Activated CD8-positive, alpha-beta memory T cell treated with anti-CD3 and anti-CD28 coated beads, Interleukin-2, amount 10 ng/mL, durations not matched to agents 7 days and 5 days (primary cell): ENCODE data around the gene NOTUM. TPM values are rescaled to one million over a fixed set of nuclear protein-coding genes. Genes with fewer than 3 reads are reported as not detected.
"Not testable (repeated sequence)": the region's sequence is repeated elsewhere in the genome, so short reads cannot be mapped to it uniquely, and the experiment has no call there.

ENCODE experiments used
- ATAC-seq: fragments of 150-1000 bp; cut with Tn5 transposase; one replicate; pipeline ENCODE4 v1.10.0; 2021; ENCODE audit warnings: moderate library complexity
- CTCF ChIA-PET: fragments of 350-600 bp; sonication (Branson Sonifier 250); formaldehyde crosslinking; loops from one replicate; lab custom pipeline; 2021; ENCODE audit warnings: antibody characterized with exemption; lab: Charles Lee
- DNase-seq: peaks from one replicate; pipeline ENCODE4 v3.0.0-alpha.2; 2020
- H3K27ac Mint-ChIP-seq: one replicate; pipeline ENCODE4 v1.8.0; 2021; ENCODE audit warnings: mild to moderate bottlenecking, mixed read lengths
- H3K27me3 Mint-ChIP-seq: one replicate; pipeline ENCODE4 v1.8.0; 2021; ENCODE audit warnings: mixed read lengths
- H3K36me3 Mint-ChIP-seq: one replicate; pipeline ENCODE4 v1.8.0; 2021; ENCODE audit warnings: mild to moderate bottlenecking, mixed read lengths
- H3K4me1 Mint-ChIP-seq: one replicate; pipeline ENCODE4 v1.8.0; 2021; ENCODE audit warnings: mixed read lengths
- H3K4me3 Mint-ChIP-seq: one replicate; pipeline ENCODE4 v1.8.0; 2021; ENCODE audit warnings: mild to moderate bottlenecking, moderate library complexity, mixed read lengths
- H3K9me3 Mint-ChIP-seq: one replicate; pipeline ENCODE4 v1.8.0; 2022; ENCODE audit warnings: low read depth, mixed read lengths
- total RNA-seq, 2 experiments: library from RNA; stranded (reverse); gene quantifications; one replicate each; pipeline ENCODE4 v1.2.3, GENCODE V29; 2021

The NOTUM gene
- total RNA-seq, 2 experiments from 2014 or later = 0.21 TPM; not detected in 1

DNA sequence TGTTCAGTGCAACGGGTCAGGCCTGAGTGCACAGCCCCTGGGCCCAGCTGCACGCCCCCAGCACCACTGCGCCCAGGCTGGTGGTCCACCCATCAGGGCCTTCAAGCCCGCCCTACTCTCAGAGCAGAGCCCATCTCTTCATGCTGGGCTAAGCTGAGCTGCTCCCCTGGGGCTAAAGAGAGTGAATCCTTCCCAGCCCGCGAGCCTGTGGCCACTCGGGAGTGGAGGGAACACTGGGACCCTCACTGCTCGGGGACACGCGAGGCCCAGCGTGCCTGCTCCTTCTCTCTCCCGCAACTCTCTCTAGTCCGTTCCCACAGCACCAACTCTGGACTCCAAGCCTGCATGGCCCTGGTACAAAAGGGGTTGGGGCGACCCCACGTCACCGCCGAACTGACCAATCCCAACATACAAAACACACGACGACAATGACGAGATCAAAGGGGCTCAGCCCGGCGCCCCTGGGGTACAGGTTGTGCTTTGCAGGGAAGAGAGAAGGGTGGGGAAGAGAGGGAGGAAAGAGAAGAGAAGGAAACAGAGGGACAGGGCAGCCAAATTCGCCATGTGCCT lies 38.9 kb downstream of the NOTUM start:
- Mint-ChIP-seq H3K27me3 (no peaks in the 10 kb centered on the region), H3K36me3 (peaks cover 4% of the 10 kb centered on the region), H3K4me3 (no peak overlapping the region), H3K4me1 (peaks cover 32% of the 10 kb centered on the region), H3K27ac (no peak overlapping the region), H3K9me3 (no peaks in the 10 kb centered on the region)
- no peak for DNase-seq
- ATAC-seq = no peak
- CTCF ChIA-PET = no interaction called here

DNA sequence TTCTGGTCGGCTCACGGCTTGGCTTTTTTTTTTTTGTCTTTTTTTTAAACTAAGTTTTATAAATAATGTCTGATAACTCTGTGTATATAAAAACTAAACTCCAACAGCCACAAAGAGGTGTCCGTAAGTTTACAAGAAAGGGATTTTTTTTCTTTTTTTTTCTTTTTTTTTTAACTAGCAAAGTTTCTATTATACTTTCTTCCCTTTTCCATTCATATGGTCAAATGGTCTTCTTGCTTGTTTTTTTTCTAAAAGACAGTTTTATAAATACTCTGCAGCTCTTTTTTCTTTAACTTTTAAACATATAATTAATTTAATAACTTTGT lies 39.5 kb downstream of the NOTUM start:
- CTCF ChIA-PET = no interaction called here
- H3K27ac Mint-ChIP-seq = no peak overlapping the region
- no peaks in the 10 kb centered on the region for H3K27me3 Mint-ChIP-seq
- H3K4me3 Mint-ChIP-seq = no peak overlapping the region
- H3K4me1 Mint-ChIP-seq = peaks cover 37% of the 10 kb centered on the region
- no peak for ATAC-seq
- no peak for DNase-seq
- peaks cover 6% of the 10 kb centered on the region for H3K36me3 Mint-ChIP-seq
- no peaks in the 10 kb centered on the region for H3K9me3 Mint-ChIP-seq

DNA sequence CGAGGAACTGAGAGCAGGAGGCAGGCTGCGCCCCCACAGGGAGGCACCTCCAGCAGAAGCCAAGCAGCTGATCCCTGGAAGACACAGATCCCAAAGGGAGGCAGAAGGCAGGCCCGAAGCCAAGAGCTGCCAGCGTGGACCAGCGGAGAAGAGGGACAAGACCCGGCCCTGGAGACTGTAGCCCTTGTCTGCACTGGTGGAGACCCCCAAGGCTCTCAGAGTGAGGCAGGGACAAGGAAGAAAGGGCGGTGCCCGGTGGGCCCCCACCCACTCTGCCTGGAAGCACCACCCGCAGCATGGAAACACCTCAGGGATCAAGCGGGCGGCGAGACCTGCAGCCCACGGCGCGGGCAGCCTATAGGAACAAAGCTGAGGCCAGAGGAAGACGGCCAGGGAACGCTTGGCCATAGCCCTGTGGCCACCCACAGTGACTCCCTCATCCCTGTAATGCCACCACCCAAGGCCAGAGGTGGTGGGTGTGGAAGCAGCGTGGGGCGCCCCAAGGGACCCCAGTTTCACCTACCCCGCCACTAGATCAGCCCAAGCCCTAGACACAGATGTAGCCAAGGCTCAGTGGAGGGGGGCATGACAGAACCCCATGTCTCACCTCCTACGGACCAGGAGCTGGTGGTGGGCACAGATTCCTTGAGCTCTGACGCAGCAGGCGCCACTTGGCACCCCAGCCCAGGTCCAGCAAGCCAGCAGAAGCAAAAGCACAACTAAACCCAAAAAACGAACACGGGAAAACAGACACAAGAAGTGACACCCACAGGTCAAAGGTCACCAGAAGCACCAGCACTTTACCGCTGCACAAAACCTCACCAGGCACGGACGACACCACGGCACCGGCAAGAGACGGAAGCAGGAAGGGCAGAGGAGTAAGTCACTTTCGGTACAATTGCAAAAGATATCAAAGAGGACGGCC lies 40.1 kb downstream of the NOTUM start:
- H3K27me3 Mint-ChIP-seq = no peaks in the 10 kb centered on the region
- CTCF ChIA-PET = no interaction called here
- H3K9me3 Mint-ChIP-seq = no peaks in the 10 kb centered on the region
- H3K4me3 Mint-ChIP-seq = no peak overlapping the region
- H3K36me3 Mint-ChIP-seq = peaks cover 9% of the 10 kb centered on the region
- DNase-seq (no peak), ATAC-seq (no peak)
- H3K4me1 Mint-ChIP-seq = peaks cover 35% of the 10 kb centered on the region
- no peak overlapping the region for H3K27ac Mint-ChIP-seq

DNA sequence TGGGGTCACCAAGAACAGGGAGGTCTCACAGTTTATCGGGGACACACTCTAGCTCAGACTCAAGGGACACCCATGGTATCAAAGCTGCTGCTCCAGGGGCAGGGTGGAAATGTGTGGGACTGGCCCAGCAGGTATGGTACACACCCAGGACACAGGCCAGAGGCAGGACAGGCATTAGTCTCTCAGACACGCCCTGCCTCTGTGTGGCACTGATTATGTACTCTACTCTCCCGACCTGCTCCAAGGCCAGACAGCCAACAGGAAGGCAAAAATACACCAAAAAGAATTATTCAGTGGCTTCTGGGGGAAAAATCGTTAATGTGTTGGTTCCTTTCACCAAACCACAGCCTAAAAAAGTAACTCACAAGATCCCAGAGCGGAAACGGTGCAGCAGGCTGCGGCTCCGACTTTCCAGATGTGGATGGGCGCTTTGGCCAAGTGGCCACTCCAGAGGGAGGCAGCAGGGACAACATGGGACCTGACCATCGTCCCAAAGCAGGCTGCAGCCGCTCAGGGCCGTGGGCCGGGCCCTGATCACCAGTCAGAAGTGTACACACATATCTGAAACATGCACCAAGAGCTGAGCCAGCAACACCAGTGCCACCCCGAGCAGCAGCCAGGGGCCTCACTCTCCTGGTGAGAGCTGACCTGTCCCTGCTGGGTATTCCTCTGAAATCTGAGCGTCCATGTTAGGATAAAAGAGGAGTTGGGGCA lies 42.0 kb downstream of the NOTUM start:
- H3K27me3 Mint-ChIP-seq = no peaks in the 10 kb centered on the region
- no peak overlapping the region for H3K4me3 Mint-ChIP-seq
- peaks cover 26% of the 10 kb centered on the region for H3K4me1 Mint-ChIP-seq
- peak overlapping the region; percentile 34 for H3K27ac Mint-ChIP-seq
- H3K9me3 Mint-ChIP-seq = no peaks in the 10 kb centered on the region
- ATAC-seq = no peak
- no peak for DNase-seq
- CTCF ChIA-PET = no interaction called here
- H3K36me3 Mint-ChIP-seq = peaks cover 22% of the 10 kb centered on the region

DNA sequence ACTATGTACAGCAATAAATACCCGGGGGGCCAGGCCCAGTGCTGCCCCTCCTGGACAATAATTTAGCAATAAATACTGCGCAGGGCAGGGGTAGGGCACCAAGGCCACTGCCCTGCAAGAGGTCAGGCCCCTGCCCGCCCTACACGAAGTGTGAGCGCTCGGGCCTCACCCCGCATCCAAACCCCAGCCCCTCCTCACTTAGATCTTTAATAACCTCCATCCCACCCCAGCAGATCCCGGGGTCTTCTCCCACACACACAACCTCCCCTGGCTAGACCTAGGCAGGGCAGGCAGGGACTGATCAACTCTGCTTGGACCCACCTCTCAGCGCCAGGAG lies 42.7 kb downstream of the NOTUM start:
- peak; percentile 41 for ATAC-seq
- DNase-seq, CTCF ChIA-PET, H3K9me3 Mint-ChIP-seq, H3K27me3 Mint-ChIP-seq: not testable (repeated sequence)
- peak overlapping the region; percentile 78 for H3K4me3 Mint-ChIP-seq
- peaks cover 24% of the 10 kb centered on the region for H3K36me3 Mint-ChIP-seq
- peak overlapping the region; percentile 82 for H3K27ac Mint-ChIP-seq
- H3K4me1 Mint-ChIP-seq = peaks cover 26% of the 10 kb centered on the region

DNA sequence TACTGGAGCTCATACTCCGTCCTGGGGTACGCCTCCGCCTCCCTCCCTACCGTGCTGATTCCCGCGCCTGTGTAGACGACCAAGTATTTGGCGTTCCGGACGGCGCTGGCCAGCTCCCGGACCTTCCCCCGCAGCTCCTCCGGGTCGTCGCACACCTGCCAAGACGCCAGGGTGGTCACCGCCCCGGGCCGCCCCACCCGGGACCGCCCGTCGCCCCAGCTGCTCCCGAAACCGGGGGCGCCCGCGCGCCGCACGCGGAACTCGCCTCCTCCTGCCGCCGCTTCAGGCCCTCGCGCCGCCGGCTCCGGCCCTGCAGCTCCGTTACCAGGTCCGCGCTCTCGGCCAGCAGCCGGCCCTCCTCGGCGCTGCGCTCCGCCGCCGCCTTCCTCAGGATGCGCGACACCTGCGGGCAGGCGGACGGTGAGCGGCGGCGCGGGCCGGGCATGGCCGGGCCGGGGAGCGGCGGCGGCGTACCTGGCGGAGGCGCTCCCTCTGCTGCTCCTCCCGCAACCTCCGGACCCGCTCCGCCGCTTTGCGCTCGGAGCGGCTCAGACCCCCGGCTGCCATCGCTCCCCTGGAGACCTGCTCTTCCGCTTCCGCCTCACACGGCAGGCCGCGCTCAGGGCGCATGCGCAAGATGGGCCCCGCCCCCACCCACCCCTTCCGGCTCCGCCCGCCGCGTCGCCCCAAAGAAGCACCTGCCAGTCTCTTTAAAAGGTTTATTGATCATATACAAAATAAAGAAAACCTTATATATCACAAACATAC lies 43.2 kb downstream of the NOTUM start, which contains the start of gene SIRT7:
Gene SIRT7, minus strand, starts transcription at position 612 of the 768 bp plus-strand sequence. Its CDS starts 45 bp downstream, at position 567.
- H3K9me3 Mint-ChIP-seq = no peaks in the 10 kb centered on the region

DNA sequence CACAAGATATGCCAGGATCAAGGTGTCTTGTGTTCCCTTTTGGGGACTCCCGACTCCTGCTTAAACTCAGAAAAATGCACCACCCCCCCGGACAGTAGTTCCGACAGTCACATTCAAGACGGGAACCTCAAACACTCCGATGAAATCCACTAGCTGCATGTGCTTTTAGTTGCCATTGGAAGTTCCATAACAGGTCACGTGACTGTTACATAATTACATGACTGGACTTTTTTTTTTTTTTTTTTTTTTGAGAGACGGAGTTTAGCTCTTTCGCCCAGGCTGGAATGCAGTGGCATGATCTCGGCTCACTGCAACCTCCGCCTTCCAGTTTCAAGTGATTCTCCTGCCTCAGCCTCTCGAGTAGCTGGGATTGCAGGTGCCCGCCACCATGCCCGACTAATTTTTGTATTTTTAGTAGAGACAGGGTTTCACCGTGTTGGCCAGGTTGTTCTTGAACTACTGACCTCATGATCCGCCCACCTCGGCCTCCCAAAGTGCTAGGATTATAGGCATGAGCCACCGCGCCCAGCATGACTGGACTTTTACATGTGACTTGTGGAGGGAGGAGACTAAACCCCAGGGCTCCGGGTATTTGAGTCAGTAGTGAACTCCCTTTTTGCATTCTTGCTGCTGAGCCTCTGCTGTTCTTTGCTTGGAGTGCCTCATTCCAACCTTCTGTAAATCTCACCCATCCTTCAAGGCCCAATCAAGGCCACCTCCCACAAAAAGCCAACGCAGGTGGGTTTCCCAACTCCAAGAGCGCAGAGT lies 44.6 kb downstream of the NOTUM start:
- peaks cover 32% of the 10 kb centered on the region for H3K36me3 Mint-ChIP-seq
- H3K9me3 Mint-ChIP-seq = no peaks in the 10 kb centered on the region
- peak overlapping the region; percentile 37 for H3K27ac Mint-ChIP-seq
- H3K4me1 Mint-ChIP-seq = peaks cover 30% of the 10 kb centered on the region
- ATAC-seq (no peak), DNase-seq (no peak)
- H3K4me3 Mint-ChIP-seq = peak overlapping the region; percentile 78
- no peaks in the 10 kb centered on the region for H3K27me3 Mint-ChIP-seq
- CTCF ChIA-PET = interaction anchor here (1.0 to 4.2 kb wide), 4 partner anchors 11 to 47 kb away, joined by 3 to 26 read pairs (median 6); partner anchors contain the start of gene MAFG

More for the DNA sequence above, 43.2 kb downstream of the NOTUM start, which contains the start of gene SIRT7:
- ATAC-seq = peak; percentile 89
- Mint-ChIP-seq H3K4me3 (peak within 1 kb of the TSS; percentile 78), H3K27ac (peak within 1 kb of the TSS; percentile 82), H3K4me1 (peaks cover 28% of the 10 kb centered on the region), H3K36me3 (peaks cover 29% of the 10 kb centered on the region), H3K27me3 (no peaks in the 10 kb centered on the region)
- peak; percentile 86 for DNase-seq
- CTCF ChIA-PET = interaction anchor here (0.9 to 4.2 kb wide), 6 partner anchors 9 to 120 kb away, joined by 3 to 26 read pairs (median 5); partner anchors contain the start of genes DCXR and MAFG

DNA sequence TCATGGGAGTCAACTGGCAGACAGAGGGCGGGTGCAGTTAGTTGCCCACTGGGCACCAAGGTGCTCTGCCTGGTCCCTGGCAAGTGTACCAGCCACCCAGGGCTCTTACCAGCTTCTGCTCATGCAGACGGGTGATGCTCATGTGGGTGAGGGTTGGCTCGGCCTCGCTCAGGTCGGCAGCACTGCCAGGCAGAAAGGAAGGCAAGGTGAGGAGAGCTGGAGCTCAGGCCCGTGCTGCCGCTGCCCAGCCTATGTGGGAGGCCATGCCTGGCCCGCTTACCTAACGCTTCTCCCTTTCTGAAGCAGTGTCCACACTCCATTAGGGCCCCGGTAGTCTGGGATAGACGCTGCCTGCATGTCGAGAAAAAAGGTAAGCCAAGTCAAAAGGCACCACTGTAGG lies 45.7 kb downstream of the NOTUM start:
- Mint-ChIP-seq H3K4me3 (peak overlapping the region; percentile 17), H3K27ac (no peak overlapping the region), H3K36me3 (peaks cover 34% of the 10 kb centered on the region), H3K9me3 (no peaks in the 10 kb centered on the region), H3K27me3 (no peaks in the 10 kb centered on the region), H3K4me1 (peaks cover 33% of the 10 kb centered on the region)
- DNase-seq (no peak), ATAC-seq (no peak)
- CTCF ChIA-PET = interaction anchor here (4.2 kb wide), 1 partner anchor 12 kb away, joined by 26 read pairs; the partner anchor contains the start of gene MAFG

DNA sequence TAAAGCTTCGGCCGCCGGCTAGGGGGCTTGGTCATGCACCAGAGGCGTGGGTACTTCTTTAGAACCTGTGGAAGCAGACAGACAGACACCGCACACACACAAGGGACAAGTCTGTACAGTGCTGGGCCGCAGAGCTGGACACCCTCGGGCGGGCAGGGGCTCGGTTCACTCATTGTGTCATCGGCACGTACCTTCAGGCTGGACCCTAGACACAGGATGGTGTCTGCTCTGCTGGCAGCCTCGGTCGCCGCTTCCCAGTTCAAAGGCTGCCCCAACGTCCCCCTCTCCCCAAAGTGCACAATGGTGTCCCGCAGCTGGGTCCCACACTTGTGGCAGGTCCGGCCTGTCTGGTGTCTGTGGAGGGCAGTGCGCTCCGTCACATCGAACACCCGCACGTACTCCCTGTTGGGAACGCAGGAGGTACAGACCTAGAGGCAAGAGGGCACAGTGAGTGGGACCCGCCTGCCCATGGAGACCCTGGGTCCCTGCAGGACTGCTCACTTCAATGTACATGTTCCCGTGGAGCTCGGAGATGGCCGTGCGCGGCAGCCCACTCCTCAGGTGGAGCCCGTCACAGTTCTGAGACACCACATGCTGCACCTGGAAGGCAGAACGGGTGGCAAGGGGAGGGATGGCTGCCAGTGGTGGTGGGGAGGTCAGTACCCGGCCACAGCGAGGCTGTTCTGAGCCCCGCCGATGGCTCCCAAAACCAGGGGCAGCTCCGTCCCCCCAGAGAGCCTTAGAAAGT lies 46.7 kb downstream of the NOTUM start:
- Mint-ChIP-seq H3K9me3 (no peaks in the 10 kb centered on the region), H3K36me3 (peaks cover 34% of the 10 kb centered on the region), H3K27ac (no peak overlapping the region), H3K4me1 (peaks cover 37% of the 10 kb centered on the region), H3K27me3 (no peaks in the 10 kb centered on the region), H3K4me3 (no peak overlapping the region)
- CTCF ChIA-PET = interaction anchor here (0.6 to 4.2 kb wide), 3 partner anchors 13 to 292 kb away, joined by 3 to 26 read pairs (median 3); partner anchors contain the start of genes MAFG and PYCR1
- no peak for DNase-seq
- ATAC-seq = no peak

DNA sequence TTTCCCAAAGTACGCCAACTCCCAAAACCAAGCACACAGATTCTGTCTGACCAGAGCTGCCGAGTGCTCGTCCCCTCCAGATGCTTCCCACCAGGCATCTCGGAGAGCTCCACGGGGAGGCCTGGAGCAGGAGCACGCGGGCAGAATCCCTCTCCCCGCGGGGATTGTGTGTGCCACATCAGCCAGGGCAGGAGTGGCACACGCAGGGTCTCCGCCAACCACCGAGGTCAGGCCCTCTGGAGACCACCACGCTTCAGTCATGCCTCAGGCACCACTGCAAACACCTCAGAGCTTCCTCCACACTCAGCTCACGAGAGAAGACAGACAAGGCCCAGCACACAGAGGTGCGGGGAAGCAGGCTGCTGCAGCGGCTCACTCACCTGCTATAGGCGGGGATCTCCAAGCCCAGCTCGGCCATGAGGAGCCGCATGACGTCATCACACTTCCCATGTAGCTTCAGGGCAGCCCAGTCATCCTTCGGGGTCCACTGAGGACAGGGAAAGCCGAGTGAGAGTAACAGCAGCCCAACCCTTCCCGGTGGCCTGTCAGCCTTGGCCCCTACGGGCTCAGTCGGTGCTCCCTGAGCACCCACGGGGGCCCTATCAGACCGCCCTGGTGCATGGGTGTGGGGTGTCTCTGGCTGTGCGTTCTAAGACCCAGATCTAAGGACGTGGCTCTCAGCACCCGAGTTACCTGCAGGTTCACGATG lies 47.4 kb downstream of the NOTUM start:
- Mint-ChIP-seq H3K27me3 (no peaks in the 10 kb centered on the region), H3K36me3 (peaks cover 34% of the 10 kb centered on the region), H3K4me3 (no peak overlapping the region), H3K27ac (no peak overlapping the region), H3K4me1 (peaks cover 33% of the 10 kb centered on the region), H3K9me3 (no peaks in the 10 kb centered on the region)
- ATAC-seq (no peak), DNase-seq (no peak)
- CTCF ChIA-PET = interaction anchor here (0.6 to 4.2 kb wide), 5 partner anchors 13 to 293 kb away, joined by 3 to 26 read pairs (median 3); partner anchors contain the start of genes MAFG and PYCR1
